NCI-H128 (cell line): ENCODE results near the gene NCKAP5.

Experiments
- DNase-seq: peaks from one replicate; lab custom pipeline; 2025; ENCODE audit not compliant: unreplicated experiment; lab: John Stamatoyannopoulos, UW

The NCKAP5 gene

DNA sequence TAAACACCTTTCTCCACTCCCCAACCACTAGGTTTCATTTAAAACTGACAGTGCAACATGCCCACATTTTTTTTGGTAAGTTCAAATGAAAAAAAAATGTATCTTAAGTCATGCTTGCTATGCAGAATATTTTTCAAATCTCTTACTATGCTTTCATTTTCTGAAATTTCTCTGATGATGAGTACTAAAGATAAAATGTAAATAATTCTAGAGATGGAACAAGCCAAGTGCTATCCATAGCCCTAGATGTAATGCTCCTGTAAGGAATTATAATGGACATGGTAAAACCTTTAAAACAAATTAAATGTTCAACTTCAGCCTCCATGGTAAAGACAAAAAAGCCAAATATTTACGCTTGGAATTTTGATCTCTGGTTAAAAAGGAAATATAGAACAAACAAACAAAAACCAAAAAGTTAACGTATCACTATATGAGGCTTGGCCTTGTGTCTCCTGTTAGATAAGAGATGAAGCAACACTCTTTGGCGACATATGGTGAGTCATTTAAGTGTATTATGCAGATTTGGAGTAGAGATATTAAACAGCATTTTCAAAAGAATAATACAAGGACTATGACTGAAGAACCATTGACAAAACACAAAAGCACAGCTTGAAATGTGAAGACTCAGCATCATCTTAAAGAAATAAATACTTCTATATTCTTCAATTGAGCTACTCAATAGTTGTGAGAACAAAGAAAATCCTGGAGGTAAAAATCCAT is 506.2 kb downstream of the NCKAP5 start:
- no peak for DNase-seq

DNA sequence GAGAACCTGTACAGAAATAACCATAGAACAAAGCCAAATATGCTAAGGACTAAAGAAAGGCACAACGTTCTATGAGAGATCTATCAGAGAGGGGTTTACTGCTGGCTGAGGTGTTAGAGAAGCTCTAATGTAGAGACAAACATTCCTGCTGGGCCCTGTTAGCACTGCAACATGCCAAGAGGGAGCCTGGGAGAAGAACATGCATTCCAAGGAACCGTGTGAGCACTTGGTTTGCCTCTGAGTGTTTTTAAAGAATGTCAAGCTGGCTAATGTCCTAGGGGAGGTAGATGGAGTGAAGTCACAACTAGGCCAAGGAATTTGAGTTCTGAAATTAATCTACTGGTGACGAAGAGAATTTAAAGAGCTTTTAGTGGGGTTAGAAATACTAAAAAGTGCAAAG is 514.0 kb downstream of the NCKAP5 start:
- DNase-seq = no peak

DNA sequence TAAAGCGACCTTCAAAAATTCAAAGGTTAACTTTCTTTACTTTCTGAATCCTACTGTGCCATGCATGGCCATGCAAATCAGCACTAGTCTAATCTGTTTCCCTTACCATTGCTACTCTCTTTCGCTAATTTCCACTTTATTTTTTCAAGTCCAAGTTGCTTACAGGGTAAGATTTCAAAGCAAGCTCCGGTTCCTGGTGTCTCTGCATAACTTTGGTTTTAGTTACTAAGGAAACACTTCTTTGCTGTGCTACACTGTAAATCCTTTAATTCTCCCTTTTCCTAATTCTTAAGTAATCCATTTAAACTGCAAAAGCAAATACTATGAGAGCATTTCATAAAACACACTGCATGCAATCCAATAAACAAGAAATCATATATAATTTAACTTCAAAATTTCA is 514.7 kb downstream of the NCKAP5 start:
- DNase-seq = no peak

DNA sequence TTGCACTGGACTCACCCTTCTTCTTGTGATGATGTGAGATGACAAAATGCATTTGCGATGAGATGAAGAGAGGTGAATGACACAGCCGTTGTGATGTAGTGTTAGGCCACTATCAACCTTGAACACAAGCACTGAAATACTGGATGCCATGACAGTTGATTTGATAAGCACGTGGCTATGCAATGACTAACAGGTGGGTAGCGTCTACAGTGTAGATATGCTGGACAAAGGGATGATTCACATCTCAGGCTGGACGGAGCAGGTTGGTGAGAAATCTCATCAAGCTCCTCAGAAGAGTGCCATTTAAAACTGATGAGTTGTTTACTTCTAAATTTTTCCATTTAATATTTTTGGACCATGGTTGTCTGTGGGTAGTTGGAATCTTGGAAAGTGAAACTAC is 522.5 kb downstream of the NCKAP5 start:
- DNase-seq = no peak

DNA sequence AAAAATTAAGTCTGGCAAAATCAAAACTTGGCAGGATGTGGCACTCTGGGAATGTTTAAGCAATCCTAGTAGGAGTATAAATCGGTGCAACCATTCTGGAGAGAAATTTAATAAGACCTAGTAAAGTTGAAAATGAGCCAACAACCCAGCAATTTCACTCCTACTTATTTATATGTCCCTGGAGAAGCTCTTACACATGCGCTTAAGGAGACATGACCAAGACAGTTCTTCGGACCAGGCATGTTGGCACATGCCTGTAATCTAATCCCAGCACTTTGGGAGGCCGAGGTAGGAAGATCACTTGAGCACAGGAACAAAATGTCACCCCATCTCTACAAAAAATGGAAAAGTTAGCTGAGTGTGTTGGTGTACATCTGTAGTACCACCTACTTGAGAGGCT is 523.7 kb downstream of the NCKAP5 start:
- no peak for DNase-seq

DNA sequence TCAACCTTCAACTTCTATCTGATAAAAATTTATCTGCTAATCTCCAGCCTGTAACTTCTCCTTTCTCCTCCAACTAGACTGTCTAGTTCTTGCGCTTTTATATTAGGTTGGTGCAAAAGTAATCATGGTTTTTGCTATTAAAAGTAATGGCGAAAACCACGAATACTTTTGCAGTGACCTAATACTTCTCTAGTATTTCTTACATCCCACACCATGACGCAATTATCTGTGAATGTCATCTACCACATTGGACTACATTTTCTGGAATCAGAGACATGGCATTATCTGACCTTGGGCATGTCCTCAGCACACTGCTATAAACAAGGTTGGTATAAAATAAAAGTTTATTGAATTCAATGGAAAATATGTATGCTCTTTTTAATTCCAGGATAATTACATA is 528.1 kb downstream of the NCKAP5 start:
- no peak for DNase-seq

DNA sequence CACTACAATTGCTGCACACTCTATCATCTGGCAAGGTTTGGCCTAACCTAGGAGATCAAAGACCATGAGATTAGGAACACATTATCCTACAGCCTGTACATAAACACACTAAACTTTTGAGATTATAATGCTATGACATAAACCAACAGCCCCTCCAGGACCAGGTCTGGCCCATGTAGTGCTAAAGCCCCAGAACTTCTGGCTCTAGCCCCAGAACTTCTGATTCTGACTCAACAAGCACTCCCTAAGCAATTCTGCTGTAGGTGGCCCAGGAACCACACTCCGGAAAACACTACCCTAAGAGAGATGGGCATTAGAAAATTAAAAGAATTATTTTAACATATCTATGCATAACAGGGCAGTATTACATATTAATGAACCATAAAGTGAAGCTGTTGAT is 528.7 kb downstream of the NCKAP5 start:
- DNase-seq = no peak

DNA sequence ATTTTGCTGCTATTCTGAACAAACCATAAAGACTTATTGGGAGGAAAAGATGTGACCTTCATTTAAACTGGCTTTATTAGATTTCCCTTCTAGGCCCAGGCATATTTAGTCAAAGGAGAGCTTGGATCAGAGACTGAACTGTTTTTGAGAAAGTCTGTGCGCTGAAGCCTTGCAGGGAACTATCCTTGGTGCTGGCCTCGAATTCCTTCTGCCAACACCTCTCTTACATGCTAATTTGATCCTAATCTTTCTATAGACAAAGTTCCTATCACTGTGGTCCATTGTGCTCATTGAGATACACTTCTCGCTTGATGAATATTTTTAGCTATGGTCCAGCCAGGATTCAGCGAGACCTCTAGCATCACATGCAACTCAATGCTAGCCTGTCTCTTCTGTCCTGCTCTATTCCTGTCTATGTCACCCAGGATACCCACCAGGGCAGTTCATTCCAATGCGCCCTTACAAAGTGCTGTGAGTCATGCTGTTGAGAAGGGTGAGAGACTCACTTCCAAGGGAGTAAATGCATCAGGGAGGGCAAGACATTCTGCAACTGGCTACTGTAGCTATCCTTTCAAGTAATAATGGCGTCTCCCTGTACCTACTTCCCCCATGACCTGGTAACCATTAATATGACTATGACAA is 541.6 kb downstream of the NCKAP5 start:
- no peak for DNase-seq

DNA sequence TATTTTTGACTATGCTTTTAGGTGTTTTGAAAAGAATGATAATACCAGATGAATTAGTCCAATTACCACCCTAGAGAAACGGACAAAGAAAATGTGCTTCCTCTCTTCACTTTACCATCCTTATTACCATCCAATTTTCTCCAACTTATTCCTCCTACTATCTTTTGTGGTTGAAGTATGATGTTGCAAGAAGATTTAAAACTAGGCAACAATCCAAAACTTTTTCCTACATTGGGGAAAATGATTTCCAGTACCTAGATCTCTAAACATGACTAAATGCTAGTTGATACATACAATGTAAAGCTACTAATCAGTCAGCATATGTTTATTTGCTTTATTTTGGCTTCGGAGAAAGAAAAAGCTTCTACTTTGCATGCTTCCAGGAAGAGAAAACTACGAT is 543.3 kb downstream of the NCKAP5 start:
- DNase-seq = no peak

DNA sequence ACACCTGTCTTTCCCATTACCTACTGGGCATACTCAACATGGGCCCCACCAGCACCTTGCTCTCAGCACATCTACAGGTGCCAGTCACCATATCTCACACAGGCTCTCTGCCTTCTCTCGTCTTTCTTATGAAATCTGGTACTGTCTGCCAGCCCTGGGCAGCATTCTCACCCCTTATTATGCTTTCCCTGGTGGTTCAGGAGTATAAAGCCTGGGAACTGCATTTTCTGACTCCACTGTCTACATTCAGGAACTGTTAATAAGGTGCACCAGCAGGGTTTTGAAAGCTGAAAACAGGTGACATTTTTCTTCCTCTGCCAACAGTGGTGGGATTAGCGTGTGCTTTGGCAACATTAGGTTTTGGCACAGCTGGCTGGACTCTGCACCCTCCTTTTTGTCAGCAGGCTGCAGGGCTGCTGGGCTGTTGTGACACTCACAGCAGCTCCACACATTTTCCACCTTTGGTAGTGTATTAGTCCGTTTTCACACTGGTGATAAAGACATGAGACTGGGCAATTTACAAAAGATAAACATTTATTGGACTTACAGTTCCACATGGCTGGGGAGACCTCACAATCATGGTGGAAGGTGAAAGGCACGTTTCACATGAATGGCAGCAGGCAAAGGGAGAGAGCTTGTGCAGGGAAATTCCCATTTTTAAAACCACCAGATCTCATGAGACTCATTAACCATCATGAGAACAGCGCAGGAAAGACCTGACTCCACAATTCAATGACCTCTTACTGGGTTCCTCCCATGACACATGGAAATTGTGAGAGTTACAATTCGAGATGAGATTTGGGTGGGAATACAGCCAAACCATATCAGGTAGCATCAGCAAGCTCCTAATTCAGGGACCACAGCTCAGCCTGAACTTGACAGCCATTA is 555.2 kb downstream of the NCKAP5 start:
- DNase-seq = no peak

DNA sequence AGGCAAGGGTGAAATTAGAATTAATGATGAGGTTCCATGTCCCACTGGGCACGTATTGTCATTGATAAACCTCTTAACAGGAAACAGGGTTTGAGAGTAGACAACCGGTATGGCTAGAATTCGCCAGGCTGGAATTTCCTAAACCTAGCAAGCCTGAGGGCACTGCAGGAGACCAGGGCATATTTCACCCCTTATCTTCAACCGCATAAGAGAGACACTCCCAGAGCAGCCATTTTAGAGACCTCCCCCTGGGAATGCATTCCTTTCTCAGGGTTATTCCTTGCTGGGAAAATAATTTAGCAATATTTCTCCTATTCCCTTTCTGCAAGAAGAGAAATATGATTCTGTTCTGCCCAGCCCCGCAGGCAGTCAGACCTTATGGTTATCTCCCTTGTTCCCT is 563.6 kb downstream of the NCKAP5 start:
- no peak for DNase-seq

DNA sequence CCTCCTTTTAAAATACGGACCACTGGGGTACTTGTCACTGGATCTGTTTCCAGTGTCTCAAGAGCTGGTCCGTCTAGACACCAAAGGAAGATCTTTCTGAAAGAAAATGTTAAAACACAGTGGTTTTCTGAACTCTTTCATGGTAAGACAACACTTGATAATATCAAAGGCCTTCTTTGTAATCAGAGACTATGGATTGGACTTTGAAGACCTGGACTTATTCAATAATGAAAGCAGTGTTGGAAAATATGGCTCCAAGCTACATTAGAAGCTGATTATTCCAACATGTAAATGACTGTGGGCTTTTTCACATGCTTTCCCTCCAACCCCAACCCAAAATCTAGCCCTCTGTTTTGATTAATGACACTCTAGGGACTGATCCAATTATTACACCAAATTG is 568.8 kb downstream of the NCKAP5 start:
- DNase-seq = no peak

DNA sequence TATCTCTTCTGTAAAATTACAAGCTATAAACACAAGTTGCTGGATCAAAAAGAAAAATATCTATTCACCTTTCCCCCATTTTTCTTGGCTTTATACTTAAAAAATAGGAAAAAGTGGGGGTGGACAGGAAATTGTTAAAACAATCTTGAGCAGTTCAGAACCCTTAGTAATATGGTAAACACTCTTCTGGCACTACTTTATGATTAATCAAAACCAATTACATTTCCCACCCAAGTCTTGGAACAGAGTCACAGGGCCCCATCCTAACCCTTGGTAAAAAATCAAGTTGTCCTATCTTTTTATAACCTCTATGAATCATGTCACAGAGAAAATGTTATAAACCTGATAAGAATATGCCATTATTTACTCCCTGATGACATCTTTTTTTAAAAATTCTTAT is 570.0 kb downstream of the NCKAP5 start:
- DNase-seq = no peak

DNA sequence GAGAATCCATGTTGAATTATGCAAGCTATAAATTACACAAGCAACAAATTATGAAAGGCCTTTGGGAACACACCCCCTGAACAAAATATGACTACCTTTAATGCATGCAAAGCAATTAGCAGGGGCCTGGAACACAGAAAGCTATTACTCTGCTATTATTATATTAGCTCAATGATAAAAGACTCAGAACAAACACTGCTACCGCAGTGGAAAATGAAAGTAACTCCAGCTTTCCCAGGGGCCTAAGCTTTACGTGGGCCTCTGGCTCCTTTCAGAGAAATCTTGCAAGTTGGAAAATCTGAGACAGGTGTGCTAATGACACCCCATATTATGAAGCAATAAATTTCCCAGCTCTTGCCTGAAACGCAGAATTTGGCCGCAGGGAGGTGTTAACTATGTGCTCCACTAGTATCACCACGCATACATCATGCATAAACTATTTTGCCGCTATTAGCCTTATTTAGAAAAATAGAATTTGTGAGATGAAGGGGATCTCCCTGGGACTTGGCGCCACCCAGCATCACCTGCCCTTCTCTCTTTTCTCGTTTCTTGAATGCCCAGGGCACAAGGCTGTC is 576.7 kb downstream of the NCKAP5 start:
- DNase-seq = no peak

DNA sequence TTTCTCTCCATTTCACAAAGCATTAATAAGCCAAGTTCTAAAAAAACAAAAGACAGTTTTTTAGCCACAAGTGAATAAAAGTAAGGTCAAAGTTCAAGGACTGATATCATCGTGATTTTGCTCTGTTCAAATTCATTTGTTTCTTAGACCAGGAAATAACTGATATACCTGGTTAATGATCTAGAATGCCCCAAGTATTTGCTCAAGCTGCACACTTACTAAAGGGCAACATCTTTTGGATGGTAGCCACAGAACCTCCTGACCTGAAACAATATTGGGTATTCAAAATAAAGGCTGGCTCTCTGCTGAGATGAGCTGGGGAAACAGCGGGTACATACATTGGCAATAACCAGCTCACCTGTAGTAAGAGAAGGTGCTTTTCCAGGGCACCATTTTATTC is 583.5 kb downstream of the NCKAP5 start:
- no peak for DNase-seq

DNA sequence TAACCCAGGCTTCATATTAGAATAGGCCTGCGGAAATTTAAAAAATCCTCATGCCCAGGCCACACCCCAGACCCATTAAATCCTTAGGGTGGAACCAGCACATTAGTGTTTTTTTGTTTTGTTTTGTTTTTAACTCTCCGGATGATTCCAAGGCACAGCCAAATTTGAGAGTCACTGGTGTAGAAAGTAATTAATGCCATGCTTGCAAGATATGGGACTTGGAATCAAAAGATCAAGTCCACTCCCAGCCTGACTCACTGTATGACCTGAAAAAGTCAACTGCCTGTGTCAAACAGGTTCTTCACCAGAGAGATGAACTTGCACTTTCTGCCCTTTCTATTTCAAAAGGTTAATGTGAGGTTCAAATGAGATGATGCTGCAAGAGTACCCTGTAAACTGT is 588.0 kb downstream of the NCKAP5 start:
- no peak for DNase-seq

DNA sequence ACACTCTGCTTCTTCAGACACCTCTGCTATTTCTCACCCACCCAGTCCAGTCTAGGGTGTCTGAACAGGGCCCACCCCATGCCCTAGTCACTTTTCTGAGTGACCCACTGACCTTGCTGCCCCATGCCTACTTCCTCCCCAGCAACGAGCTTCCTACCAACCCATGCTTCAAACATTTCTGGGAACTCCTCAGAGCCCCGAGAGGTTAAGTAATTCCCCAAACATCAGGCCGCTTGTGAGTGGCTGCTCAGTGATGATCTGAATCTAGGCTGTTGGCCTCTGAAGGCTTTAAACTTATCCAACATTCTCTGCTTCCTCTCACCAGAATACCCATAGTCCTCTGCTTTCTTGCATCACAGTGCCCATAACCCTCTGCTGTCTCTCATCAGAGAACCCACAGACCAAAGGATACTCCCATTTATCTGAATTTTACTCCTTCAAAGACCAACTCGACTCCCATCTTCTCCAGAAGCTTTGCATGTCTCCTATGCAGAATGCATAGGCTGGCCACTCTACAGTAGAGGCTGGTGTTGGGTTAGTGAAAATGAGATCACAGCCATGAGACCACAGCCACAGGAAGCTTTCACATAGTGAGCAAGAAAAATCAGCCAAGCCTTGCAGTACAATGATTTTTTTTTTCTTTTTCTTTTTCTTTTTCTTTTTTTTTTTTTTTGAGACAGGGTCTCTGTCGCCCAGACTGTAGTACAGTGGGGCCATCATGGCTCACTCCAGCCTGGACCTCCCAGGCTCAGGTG is 588.7 kb downstream of the NCKAP5 start:
- no peak for DNase-seq

DNA sequence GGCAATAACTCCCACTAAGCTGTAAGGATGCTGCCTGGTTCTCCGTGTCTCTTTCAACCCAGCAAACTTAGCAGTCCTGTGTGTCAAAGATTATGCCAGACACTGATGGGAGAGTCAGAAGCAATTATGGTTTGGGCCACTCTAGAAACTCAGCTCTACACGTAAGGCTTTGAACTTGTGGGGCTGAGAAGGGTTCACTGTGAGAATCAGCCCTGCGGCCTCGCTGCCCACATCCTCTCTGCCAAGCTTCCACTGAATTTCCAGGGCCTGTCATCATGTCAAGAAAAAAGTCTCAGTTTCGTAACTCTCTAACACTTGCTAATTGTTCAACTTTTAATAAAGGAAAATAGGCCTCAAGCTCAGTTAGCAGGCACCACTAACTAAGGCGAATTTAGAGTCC is 589.4 kb downstream of the NCKAP5 start:
- DNase-seq = no peak

DNA sequence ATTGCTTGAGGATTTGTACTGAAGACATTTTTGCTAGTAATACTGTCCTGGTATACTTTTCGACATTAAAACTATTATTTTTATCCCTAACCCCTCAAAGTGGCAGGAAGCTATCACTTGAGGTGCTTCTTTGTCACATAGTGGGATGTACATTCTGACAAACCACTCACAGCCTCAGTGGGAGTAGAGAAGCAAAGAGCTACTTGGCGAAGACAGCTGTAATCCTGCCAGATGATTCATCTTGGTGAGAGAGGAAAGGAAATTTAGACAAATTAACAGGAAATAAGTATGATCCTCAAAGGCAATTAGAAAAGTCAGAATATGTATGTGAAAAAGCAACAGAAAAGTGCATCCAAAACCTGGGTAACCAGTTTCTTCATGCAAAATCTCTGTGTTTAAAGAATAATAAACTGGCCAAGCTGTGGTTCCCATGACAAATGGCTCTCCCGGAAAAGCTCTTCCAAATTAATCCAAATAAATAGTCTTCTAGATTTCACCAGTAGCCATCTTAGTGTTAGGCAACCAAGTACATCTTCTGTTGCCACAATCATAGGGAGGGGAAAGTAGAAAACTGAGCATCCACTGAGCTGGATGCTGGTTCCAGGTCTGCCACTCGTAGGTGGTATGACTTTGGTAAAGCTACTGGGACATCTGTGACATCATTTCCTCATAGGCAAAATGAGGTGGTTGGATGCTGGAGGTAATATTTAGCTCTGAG is 590.3 kb downstream of the NCKAP5 start:
- DNase-seq = no peak
